ENCODE data around the gene GAS2L2.
"Not testable (repeated sequence)": the region's sequence is repeated elsewhere in the genome, so short reads cannot be mapped to it uniquely, and the experiment has no call there.

The GAS2L2 gene

GRCh38 chr17:35763767-35764122, 10.7 kb upstream of the GAS2L2 start:
- Histone ChIP-seq H3K9me3 (ENCODE audit: control insufficient read depth, low read length) (no peaks in the 10 kb centered on the region), H3K27me3 (replicated peaks; ENCODE audit: control insufficient read depth, insufficient read depth, low read length, poor library complexity, severe bottlenecking) (no peaks in the 10 kb centered on the region), H3K36me3 (ENCODE audit: control insufficient read depth, insufficient read depth, low read length) (no peaks in the 10 kb centered on the region), H3K4me3 (ENCODE audit: insufficient read depth, low read depth, low read length, poor library complexity, severe bottlenecking) (peak overlapping the region; percentile 65), H3K27ac (ENCODE audit: insufficient read depth, low read length, poor library complexity, severe bottlenecking) (no peak overlapping the region), H3K4me1 (ENCODE audit: control insufficient read depth, insufficient read depth, low read length, poor library complexity, severe bottlenecking) (peaks cover 3% of the 10 kb centered on the region)
- DNase-seq, result no peak

DNA sequence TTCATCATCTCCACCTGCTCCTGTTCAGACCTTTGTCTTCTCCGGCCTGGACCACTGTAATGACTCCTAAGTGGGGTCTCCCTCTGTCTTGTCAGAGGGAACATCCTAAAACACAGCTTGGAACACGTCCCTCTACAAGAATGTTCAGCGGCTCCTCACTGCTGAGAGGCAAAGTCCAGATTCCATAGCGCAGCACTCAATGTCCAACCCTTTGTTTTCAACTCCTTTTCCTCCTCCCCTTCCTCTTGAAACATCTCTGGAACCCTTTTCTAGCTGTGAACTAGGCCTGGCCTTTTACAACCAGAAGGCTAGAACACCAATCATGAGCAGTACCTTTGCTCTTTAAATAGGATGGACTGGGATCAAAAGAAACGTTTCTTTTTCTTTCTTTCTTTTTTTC, 8.6 kb upstream of the GAS2L2 start:
- Histone ChIP-seq H3K27ac (ENCODE audit: insufficient read depth, low read length, poor library complexity, severe bottlenecking) (no peak overlapping the region), H3K36me3 (ENCODE audit: control insufficient read depth, insufficient read depth, low read length) (no peaks in the 10 kb centered on the region), H3K27me3 (replicated peaks; ENCODE audit: control insufficient read depth, insufficient read depth, low read length, poor library complexity, severe bottlenecking) (no peaks in the 10 kb centered on the region), H3K4me3 (ENCODE audit: insufficient read depth, low read depth, low read length, poor library complexity, severe bottlenecking) (no peak overlapping the region), H3K9me3 (ENCODE audit: control insufficient read depth, low read length) (no peaks in the 10 kb centered on the region), H3K4me1 (ENCODE audit: control insufficient read depth, insufficient read depth, low read length, poor library complexity, severe bottlenecking) (peaks cover 3% of the 10 kb centered on the region)
- no peak for DNase-seq

GRCh38 chr17:35760587-35760986, 7.5 kb upstream of the GAS2L2 start, which contains the start of gene C17orf50:
TSS of gene C17orf50 (plus strand) at chr17:35760887. CDS start at chr17:35760942, 55 bp downstream.
- Histone ChIP-seq H3K4me3 (ENCODE audit: insufficient read depth, low read depth, low read length, poor library complexity, severe bottlenecking) (no peak within 1 kb of the TSS), H3K27ac (ENCODE audit: insufficient read depth, low read length, poor library complexity, severe bottlenecking) (no peak within 1 kb of the TSS), H3K36me3 (ENCODE audit: control insufficient read depth, insufficient read depth, low read length) (no peaks in the 10 kb centered on the region), H3K27me3 (replicated peaks; ENCODE audit: control insufficient read depth, insufficient read depth, low read length, poor library complexity, severe bottlenecking) (no peaks in the 10 kb centered on the region), H3K9me3 (ENCODE audit: control insufficient read depth, low read length) (no peaks in the 10 kb centered on the region), H3K4me1 (ENCODE audit: control insufficient read depth, insufficient read depth, low read length, poor library complexity, severe bottlenecking) (peaks cover 3% of the 10 kb centered on the region)
- DNase-seq, result no peak

- no peak overlapping the region for H3K4me3 ChIP-seq (ENCODE audit: insufficient read depth, low read depth, low read length, poor library complexity, severe bottlenecking)
- no peaks in the 10 kb centered on the region for H3K4me1 ChIP-seq (ENCODE audit: control insufficient read depth, insufficient read depth, low read length, poor library complexity, severe bottlenecking)
- no peak overlapping the region for H3K27ac ChIP-seq (ENCODE audit: insufficient read depth, low read length, poor library complexity, severe bottlenecking)
- no peaks in the 10 kb centered on the region for H3K27me3 ChIP-seq (replicated peaks; ENCODE audit: control insufficient read depth, insufficient read depth, low read length, poor library complexity, severe bottlenecking)
- no peaks in the 10 kb centered on the region for H3K36me3 ChIP-seq (ENCODE audit: control insufficient read depth, insufficient read depth, low read length)
- H3K9me3 ChIP-seq (ENCODE audit: control insufficient read depth, low read length), result no peaks in the 10 kb centered on the region
- no peak for DNase-seq
Measured at GRCh38 chr17:35757243-35757642, 4.2 kb upstream of the GAS2L2 start.

DNA sequence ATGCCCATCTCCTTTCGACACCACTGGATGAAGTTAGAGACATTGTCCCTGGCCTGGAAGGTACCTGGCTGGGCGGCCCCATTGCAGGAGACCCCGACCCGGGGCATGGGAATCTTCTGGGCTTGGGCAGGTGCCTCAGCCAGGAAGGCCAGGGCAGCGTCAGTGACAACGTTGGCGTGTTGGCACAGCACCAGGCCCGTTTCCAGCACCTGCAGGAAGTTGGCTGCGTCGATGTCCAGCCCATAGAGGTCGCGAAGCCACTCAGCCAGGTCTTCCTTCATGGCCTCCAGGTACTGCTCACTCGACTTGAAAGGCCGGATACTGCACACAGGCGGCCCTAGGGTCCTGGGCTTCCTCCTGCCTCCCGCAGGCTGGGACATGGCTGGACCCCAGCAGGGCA, 568 bp downstream of the GAS2L2 start:
- H3K27me3 ChIP-seq (replicated peaks; ENCODE audit: control insufficient read depth, insufficient read depth, low read length, poor library complexity, severe bottlenecking), result peaks cover 23% of the 10 kb centered on the region
- DNase-seq, result no peak
- H3K36me3 ChIP-seq (ENCODE audit: control insufficient read depth, insufficient read depth, low read length), result no peaks in the 10 kb centered on the region
- H3K4me3 ChIP-seq (ENCODE audit: insufficient read depth, low read depth, low read length, poor library complexity, severe bottlenecking), result no peak overlapping the region
- H3K9me3 ChIP-seq (ENCODE audit: control insufficient read depth, low read length), result no peaks in the 10 kb centered on the region
- no peak overlapping the region for H3K27ac ChIP-seq (ENCODE audit: insufficient read depth, low read length, poor library complexity, severe bottlenecking)
- no peaks in the 10 kb centered on the region for H3K4me1 ChIP-seq (ENCODE audit: control insufficient read depth, insufficient read depth, low read length, poor library complexity, severe bottlenecking)

DNA sequence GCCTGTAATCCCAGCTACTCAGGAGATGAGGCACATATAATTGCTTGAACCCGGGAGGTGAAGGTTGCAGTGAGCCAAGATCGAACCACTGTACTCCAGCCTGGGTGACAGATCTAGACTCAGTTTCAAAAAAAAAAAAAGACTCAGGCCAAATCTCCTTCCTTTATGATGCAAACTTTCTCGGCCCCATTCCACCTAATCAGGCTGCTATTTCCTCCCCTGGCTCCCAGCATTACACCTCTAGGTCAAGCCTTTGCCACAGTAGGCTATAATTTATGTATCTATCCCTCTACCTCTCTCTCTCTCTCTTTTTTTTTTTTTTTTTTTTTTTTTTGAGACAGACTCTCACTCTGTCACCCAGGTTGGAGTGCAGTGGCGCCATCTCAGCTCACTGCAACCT, 1.5 kb downstream of the GAS2L2 start:
- not testable (repeated sequence) for H3K36me3 ChIP-seq (ENCODE audit: control insufficient read depth, insufficient read depth, low read length); DNase-seq; H3K9me3 ChIP-seq (ENCODE audit: control insufficient read depth, low read length); H3K4me1 ChIP-seq (ENCODE audit: control insufficient read depth, insufficient read depth, low read length, poor library complexity, severe bottlenecking); H3K27ac ChIP-seq (ENCODE audit: insufficient read depth, low read length, poor library complexity, severe bottlenecking); H3K4me3 ChIP-seq (ENCODE audit: insufficient read depth, low read depth, low read length, poor library complexity, severe bottlenecking)
- peaks cover 23% of the 10 kb centered on the region for H3K27me3 ChIP-seq (replicated peaks; ENCODE audit: control insufficient read depth, insufficient read depth, low read length, poor library complexity, severe bottlenecking)

GRCh38 chr17:35750526-35751395, 2.3 kb downstream of the GAS2L2 start:
- Histone ChIP-seq H3K9me3 (ENCODE audit: control insufficient read depth, low read length) (no peaks in the 10 kb centered on the region), H3K36me3 (ENCODE audit: control insufficient read depth, insufficient read depth, low read length) (no peaks in the 10 kb centered on the region), H3K4me1 (ENCODE audit: control insufficient read depth, insufficient read depth, low read length, poor library complexity, severe bottlenecking) (no peaks in the 10 kb centered on the region), H3K27ac (ENCODE audit: insufficient read depth, low read length, poor library complexity, severe bottlenecking) (no peak overlapping the region), H3K4me3 (ENCODE audit: insufficient read depth, low read depth, low read length, poor library complexity, severe bottlenecking) (no peak overlapping the region), H3K27me3 (replicated peaks; ENCODE audit: control insufficient read depth, insufficient read depth, low read length, poor library complexity, severe bottlenecking) (peaks cover 23% of the 10 kb centered on the region)
- no peak for DNase-seq

- Histone ChIP-seq H3K9me3 (ENCODE audit: control insufficient read depth, low read length) (no peaks in the 10 kb centered on the region), H3K36me3 (ENCODE audit: control insufficient read depth, insufficient read depth, low read length) (no peaks in the 10 kb centered on the region), H3K27ac (ENCODE audit: insufficient read depth, low read length, poor library complexity, severe bottlenecking) (no peak overlapping the region), H3K4me1 (ENCODE audit: control insufficient read depth, insufficient read depth, low read length, poor library complexity, severe bottlenecking) (no peaks in the 10 kb centered on the region), H3K4me3 (ENCODE audit: insufficient read depth, low read depth, low read length, poor library complexity, severe bottlenecking) (no peak overlapping the region), H3K27me3 (replicated peaks; ENCODE audit: control insufficient read depth, insufficient read depth, low read length, poor library complexity, severe bottlenecking) (peaks cover 23% of the 10 kb centered on the region)
- no peak for DNase-seq
Measured at GRCh38 chr17:35749560-35750412, 3.3 kb downstream of the GAS2L2 start.

DNA sequence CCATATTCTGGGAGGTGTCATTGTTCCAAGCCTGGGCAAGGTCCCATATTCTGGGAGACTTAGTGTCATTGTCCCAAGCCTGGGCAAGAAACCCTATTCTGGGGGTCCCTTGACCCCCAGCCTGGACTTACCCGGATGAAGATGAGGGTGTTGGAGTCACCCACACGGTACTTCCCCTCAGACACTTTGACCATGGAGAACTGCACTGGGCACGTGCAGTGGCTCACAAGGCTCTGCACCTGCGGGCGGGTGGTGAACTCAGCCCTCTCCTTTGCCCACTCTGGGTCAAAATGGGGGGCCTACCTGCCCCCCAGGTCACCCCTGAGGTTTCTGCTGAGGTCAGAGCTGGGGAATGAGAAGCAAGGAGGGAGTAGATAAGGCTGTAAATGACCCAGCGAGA, 4.1 kb downstream of the GAS2L2 start:
- no peaks in the 10 kb centered on the region for H3K4me1 ChIP-seq (ENCODE audit: control insufficient read depth, insufficient read depth, low read length, poor library complexity, severe bottlenecking)
- H3K27ac ChIP-seq (ENCODE audit: insufficient read depth, low read length, poor library complexity, severe bottlenecking), result no peak overlapping the region
- H3K9me3 ChIP-seq (ENCODE audit: control insufficient read depth, low read length), result no peaks in the 10 kb centered on the region
- DNase-seq, result no peak
- H3K27me3 ChIP-seq (replicated peaks; ENCODE audit: control insufficient read depth, insufficient read depth, low read length, poor library complexity, severe bottlenecking), result peaks cover 23% of the 10 kb centered on the region
- no peaks in the 10 kb centered on the region for H3K36me3 ChIP-seq (ENCODE audit: control insufficient read depth, insufficient read depth, low read length)
- no peak overlapping the region for H3K4me3 ChIP-seq (ENCODE audit: insufficient read depth, low read depth, low read length, poor library complexity, severe bottlenecking)

DNA sequence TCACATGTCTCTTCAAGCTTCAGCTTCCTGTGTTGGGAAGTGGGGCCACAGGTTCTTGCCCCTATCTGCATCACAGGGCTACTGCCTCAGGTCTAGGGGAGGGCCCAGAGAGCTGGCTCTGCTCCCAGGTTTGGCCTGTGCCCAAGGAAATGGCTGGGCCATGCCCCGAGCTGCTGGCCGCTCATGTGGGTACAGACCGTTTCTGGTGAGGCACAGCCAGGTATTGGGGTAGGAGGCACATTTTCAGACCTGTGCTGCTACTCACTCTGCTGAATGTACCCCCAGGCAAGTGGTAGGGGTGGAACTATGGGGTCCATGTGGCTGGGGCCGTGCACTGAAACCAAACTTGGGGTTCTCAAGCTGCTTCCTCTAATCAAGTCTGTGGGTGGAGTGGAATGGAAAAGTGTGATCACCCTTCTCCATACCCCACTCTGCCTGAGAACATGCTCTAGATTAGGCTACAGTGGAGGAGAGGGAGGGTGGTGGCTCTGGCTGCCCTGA, 4.6 kb downstream of the GAS2L2 start:
- Histone ChIP-seq H3K4me1 (ENCODE audit: control insufficient read depth, insufficient read depth, low read length, poor library complexity, severe bottlenecking) (no peaks in the 10 kb centered on the region), H3K27ac (ENCODE audit: insufficient read depth, low read length, poor library complexity, severe bottlenecking) (no peak overlapping the region), H3K4me3 (ENCODE audit: insufficient read depth, low read depth, low read length, poor library complexity, severe bottlenecking) (no peak overlapping the region), H3K27me3 (replicated peaks; ENCODE audit: control insufficient read depth, insufficient read depth, low read length, poor library complexity, severe bottlenecking) (peaks cover 23% of the 10 kb centered on the region), H3K9me3 (ENCODE audit: control insufficient read depth, low read length) (no peaks in the 10 kb centered on the region), H3K36me3 (ENCODE audit: control insufficient read depth, insufficient read depth, low read length) (no peaks in the 10 kb centered on the region)
- no peak for DNase-seq

All from effector memory CD4-positive, alpha-beta T cell (primary cell).